T-cell (primary cell): ENCODE measurements around the gene UBAC2. TPM values are rescaled to one million over a fixed set of nuclear protein-coding genes. Genes with fewer than 3 reads are reported as not detected.
A peak's percentile ranks its signal among the peaks of the same experiment; 100 is the strongest.

Experiments used
- ATAC-seq, 4 experiments: fragments of 200-7000 bp in 3 of 4; fragments of 150-1000 bp in 1 of 4; cut with Tn5 transposase; replicated peaks in 1 of 4; 1 replicate in 3 of 4; 2 replicates in 1 of 4; pipeline ENCODE4 v1.10.0; 2021; ENCODE audit warnings: moderate library complexity in 3 of 4, mild to moderate bottlenecking in 2 of 4, moderate number of reproducible peaks in 1 of 4
- CTCF ChIA-PET, 2 donors: fragments of 300-600 bp; sonication (Branson Sonifier 250); formaldehyde crosslinking; loops; one replicate each; lab custom pipeline; 2022; ENCODE audit warnings: antibody characterized with exemption in 2 of 2; lab: Charles Lee
- POLR2A ChIA-PET, 2 donors: fragments of 300-600 bp; sonication (Branson Sonifier 250); formaldehyde crosslinking; loops; one replicate each; lab custom pipeline; 2022; ENCODE audit warnings: antibody characterized with exemption in 2 of 2; lab: Charles Lee
- DNase-seq, 35 experiments: peaks; one replicate each; pipeline versions ENCODE4 v3.0.0 to v3.0.0-alpha.2; 2013 to 2023
- H3K27ac ChIP-seq: one replicate; pipeline ENCODE4 v1.5.1; 2013; ENCODE audit warnings: low read length
- H3K27me3 ChIP-seq, 2 experiments: replicated peaks in 1 of 2; 1 replicate in 1 of 2; 2 replicates in 1 of 2; pipeline versions ENCODE4 v1.6.1 to v1.7.0; 2013; ENCODE audit warnings: low read length in 1 of 2, mixed read lengths in 1 of 2; ENCODE audit not compliant: control insufficient read depth in 2 of 2, insufficient read depth in 2 of 2; ENCODE audit errors: extremely low read depth in 1 of 2
- H3K36me3 ChIP-seq, 2 donors: 1 replicate in 1 of 2; 2 replicates in 1 of 2; pipeline versions ENCODE4 v1.6.1 to v1.7.0; 2013; ENCODE audit warnings: low read length in 1 of 2; ENCODE audit not compliant: control insufficient read depth in 2 of 2, insufficient read depth in 1 of 2; ENCODE audit errors: extremely low read depth in 1 of 2
- H3K4me1 ChIP-seq, 2 experiments: 1 replicate in 1 of 2; 2 replicates in 1 of 2; pipeline versions ENCODE4 v1.6.1 to v1.7.0; 2013; ENCODE audit warnings: low read length in 2 of 2, mixed read lengths in 1 of 2; ENCODE audit not compliant: insufficient read depth in 2 of 2, control insufficient read depth in 1 of 2; ENCODE audit errors: extremely low read depth in 1 of 2
- H3K4me3 ChIP-seq, 2 donors: 1 replicate in 1 of 2; 2 replicates in 1 of 2; pipeline versions ENCODE4 v1.5.1 to v1.7.0; 2013; ENCODE audit warnings: mild to moderate bottlenecking in 2 of 2, low read length in 1 of 2, moderate library complexity in 1 of 2; ENCODE audit not compliant: control insufficient read depth in 1 of 2; ENCODE audit errors: extremely low read depth in 1 of 2
- H3K9me3 ChIP-seq: 2 replicates; pipeline ENCODE4 v1.7.0; 2013
- H3K27ac Mint-ChIP-seq, 2 donors: one replicate each; pipeline ENCODE4 v1.8.0; 2020 to 2021; ENCODE audit warnings: mild to moderate bottlenecking in 2 of 2, mixed read lengths in 2 of 2
- H3K27me3 Mint-ChIP-seq, 2 donors: one replicate each; pipeline ENCODE4 v1.8.0; 2021 to 2022; ENCODE audit warnings: mixed read lengths in 2 of 2
- H3K36me3 Mint-ChIP-seq: one replicate; pipeline ENCODE4 v1.8.0; 2021; ENCODE audit warnings: mixed read lengths
- H3K4me1 Mint-ChIP-seq, 3 donors: one replicate each; pipeline ENCODE4 v1.8.0; 2020 to 2022; ENCODE audit warnings: mixed read lengths in 3 of 3, mild to moderate bottlenecking in 1 of 3
- H3K4me3 Mint-ChIP-seq, 3 donors: one replicate each; pipeline ENCODE4 v1.8.0; 2020 to 2022; ENCODE audit warnings: mild to moderate bottlenecking in 3 of 3, mixed read lengths in 3 of 3, moderate library complexity in 3 of 3
- H3K9me3 Mint-ChIP-seq, 3 donors: one replicate each; pipeline ENCODE4 v1.8.0; 2020 to 2022; ENCODE audit warnings: mixed read lengths in 3 of 3
- WGBS: methylation state at CpG from one replicate; pipeline ENCODE4 v1.1.5; 2013; ENCODE audit warnings: missing lambda C conversion rate; ENCODE audit not compliant: insufficient coverage; 5-methylcytosine and 5-hydroxymethylcytosine counted together
- total RNA-seq, 35 experiments: library from RNA in 6 of 35; stranded (reverse) in 6 of 35; fragments of 120-200 nt in 1 of 35; gene quantifications; one replicate each; pipeline versions ENCODE4 v1.2.1 to v1.2.4 and lab custom pipeline; 2013 to 2026

The UBAC2 gene
- total RNA-seq, 5 donors from 2014 or later (not counting 1 experiment from before 2014, with no cell fraction given), result 83.3 to 99.3 (median 84.9) TPM

DNA sequence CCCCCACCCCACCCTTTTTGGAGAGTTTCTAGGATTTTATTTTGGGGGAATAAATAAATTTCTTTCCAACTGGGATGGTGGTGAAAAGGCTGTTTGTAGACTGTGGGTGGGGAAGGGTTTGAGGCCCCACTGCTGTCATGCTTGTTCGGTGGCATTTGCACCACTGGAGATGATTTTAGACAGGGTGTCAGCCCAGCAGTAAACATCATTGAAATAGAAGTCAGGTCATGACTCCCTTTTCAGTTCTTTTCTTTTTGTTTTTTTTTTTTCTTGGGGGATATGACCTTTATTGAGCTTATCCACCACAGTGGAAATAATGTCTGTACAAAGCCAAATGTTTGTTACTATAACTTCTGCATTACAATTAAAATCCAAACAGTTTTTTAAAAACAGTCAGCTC is 14.1 kb downstream of the UBAC2 start:
- Histone ChIP-seq H3K27ac (peak overlapping the region; percentile 83), H3K4me1 (peaks cover 54 to 64% of the 10 kb centered on the region in 2 experiments), H3K36me3 (peaks cover 0 to 6% of the 10 kb centered on the region in 2 donors), H3K4me3 (peak overlapping the region; percentile 54 to 77), H3K9me3 (no peaks in the 10 kb centered on the region), H3K27me3 (no peaks in the 10 kb centered on the region)
- DNase-seq, result no peak
- no peaks in the 10 kb centered on the region for H3K27me3 Mint-ChIP-seq
- H3K4me3 Mint-ChIP-seq, result peak overlapping the region; percentile 90 to 93 (median 90)
- no peaks in the 10 kb centered on the region for H3K9me3 Mint-ChIP-seq
- ChIA-PET POLR2A (interaction anchor here (0.6 to 1.2 kb wide), 16 partner anchors 8 to 190 kb away, joined by 3 to 7 read pairs (median 3); partner anchors contain the start of genes GPR18 (in 2 of the 2) and UBAC2 (in 1 of the 2)), CTCF (interaction anchor here (0.6 to 1.6 kb wide), 15 partner anchors 9 to 980 kb away, joined by 3 to 7 read pairs (median 4); partner anchors contain the start of genes UBAC2 (in 2 of the 2) and GPR18 (in 1 of the 2))
- peak overlapping the region; percentile 98 to 99 for H3K27ac Mint-ChIP-seq
- WGBS, result no CpG with 5 or more reads among the region's 1 CpG
- H3K36me3 Mint-ChIP-seq, result peaks cover 19% of the 10 kb centered on the region
- H3K4me1 Mint-ChIP-seq, result peaks cover 82 to 87% (median 84%) of the 10 kb centered on the region in 3 donors
- ATAC-seq, result no peak

DNA sequence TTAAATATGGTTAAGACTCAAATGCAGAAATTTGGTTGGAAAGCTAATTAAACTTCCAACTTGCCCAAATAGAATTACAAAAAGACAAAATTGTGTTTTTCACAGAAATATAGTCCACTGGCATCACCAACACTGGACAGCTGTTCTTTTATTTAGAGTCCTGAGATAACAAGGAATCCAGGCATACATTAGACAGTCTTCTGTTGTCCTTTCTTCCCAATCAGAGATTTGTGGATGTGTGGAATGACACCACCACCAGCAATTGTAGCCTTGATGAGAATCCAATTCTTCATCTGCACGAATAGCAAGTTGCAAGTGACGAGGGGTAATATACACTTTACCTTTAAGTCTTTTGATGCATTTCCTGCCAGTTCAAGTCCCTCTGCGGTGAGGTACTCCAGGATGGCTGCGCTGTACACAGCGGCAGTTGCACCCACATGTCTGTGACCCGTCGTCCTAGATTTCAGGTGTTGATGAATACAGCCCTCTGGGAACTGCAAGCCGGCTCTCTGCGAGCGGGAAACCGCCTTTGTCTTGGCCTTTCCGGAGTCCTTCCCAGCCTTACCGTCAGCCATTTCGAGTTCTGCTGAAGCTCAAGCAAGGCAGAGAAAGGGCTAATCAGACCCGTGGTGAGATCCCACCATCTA is 14.7 kb downstream of the UBAC2 start:
- H3K4me3 ChIP-seq, result peak overlapping the region; percentile 54 to 77

DNA sequence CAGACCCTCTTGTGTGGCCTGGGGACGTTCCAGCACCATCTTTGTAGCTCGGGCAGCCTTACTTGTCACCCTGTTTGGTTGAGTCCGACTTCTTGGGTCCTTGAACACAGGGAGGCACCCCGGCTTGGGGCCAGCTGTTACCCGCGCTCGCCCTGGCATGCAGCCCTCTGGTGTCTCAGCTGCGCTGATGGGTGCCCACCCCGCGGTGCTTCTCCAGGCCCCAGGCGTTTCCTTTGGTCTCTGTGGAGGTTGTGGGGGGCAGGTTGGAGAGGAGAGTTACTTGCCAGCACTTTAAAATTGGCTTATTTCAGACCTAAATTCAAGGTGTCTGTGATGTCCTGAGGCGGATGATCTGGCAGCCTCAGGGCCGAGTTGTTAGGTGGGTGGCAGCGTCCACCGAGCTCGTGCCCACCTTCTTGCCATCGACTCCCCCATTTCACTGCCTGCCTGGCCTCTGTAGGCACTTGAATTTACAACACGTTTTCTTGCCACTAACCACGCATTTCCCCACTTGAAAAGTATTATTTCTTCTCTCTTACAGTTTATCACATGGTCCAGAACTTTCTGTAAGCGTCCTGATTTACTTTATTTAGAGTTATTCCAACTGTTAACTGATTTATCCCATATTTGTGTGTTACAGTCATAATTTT is 16.9 kb downstream of the UBAC2 start:
- WGBS, result 19% methylated on average over 11 of the region's 20 CpGs
- H3K27ac ChIP-seq, result peak overlapping the region; percentile 83
- Mint-ChIP-seq H3K4me3 (peak overlapping the region; percentile 53 to 93 (median 90)), H3K27me3 (no peaks in the 10 kb centered on the region), H3K27ac (peak overlapping the region; percentile 98 to 99), H3K36me3 (peaks cover 14% of the 10 kb centered on the region), H3K4me1 (peaks cover 83 to 84% (median 83%) of the 10 kb centered on the region in 3 donors), H3K9me3 (no peaks in the 10 kb centered on the region)
- no peaks in the 10 kb centered on the region for H3K27me3 ChIP-seq
- ATAC-seq (peak in 1 of 4 experiments; percentile 8), DNase-seq (peak in 7 of 35 experiments; percentile 11 to 50 (median 26))
- no peaks in the 10 kb centered on the region for H3K9me3 ChIP-seq
- ChIA-PET POLR2A (interaction anchor here (0.6 to 1.1 kb wide), 3 partner anchors 15 to 40 kb away, joined by 3 read pairs; partner anchors contain the start of gene GPR18 (in 1 of the 2)), CTCF (interaction anchor here in 1 of 2 donors (1.0 to 1.2 kb wide), 3 partner anchors 15 to 52 kb away, joined by 3 read pairs; no protein-coding TSS in a partner anchor)
- peaks cover 73 to 77% of the 10 kb centered on the region in 2 experiments for H3K4me1 ChIP-seq
- H3K36me3 ChIP-seq, result no peaks in the 10 kb centered on the region
- peak overlapping the region; percentile 15 to 25 for H3K4me3 ChIP-seq

More for the DNA sequence above, 14.7 kb downstream of the UBAC2 start:
- Histone ChIP-seq H3K9me3 (no peaks in the 10 kb centered on the region), H3K36me3 (peaks cover 0 to 6% of the 10 kb centered on the region in 2 donors), H3K27ac (peak overlapping the region; percentile 83), H3K4me1 (peaks cover 60 to 63% of the 10 kb centered on the region in 2 experiments), H3K27me3 (no peaks in the 10 kb centered on the region)
- Mint-ChIP-seq H3K36me3 (peaks cover 19% of the 10 kb centered on the region), H3K27ac (peak overlapping the region; percentile 98 to 99), H3K27me3 (no peaks in the 10 kb centered on the region), H3K4me3 (peak overlapping the region; percentile 90 to 93 (median 90)), H3K4me1 (peaks cover 81 to 85% (median 82%) of the 10 kb centered on the region in 3 donors), H3K9me3 (no peaks in the 10 kb centered on the region)
- peak; percentile 50 to 83 (median 67) for DNase-seq
- under 1% methylated on average over 12 of the region's 15 CpGs for WGBS
- POLR2A ChIA-PET, result interaction anchor here (0.6 to 1.2 kb wide), 16 partner anchors 9 to 191 kb away, joined by 3 to 7 read pairs (median 3); partner anchors contain the start of genes GPR18 (in 2 of the 2) and UBAC2 (in 1 of the 2)
- CTCF ChIA-PET, result interaction anchor here (0.5 to 1.6 kb wide), 16 partner anchors 10 to 979 kb away, joined by 3 to 7 read pairs (median 4); partner anchors contain the start of genes UBAC2 (in 2 of the 2) and GPR18 (in 1 of the 2)
- ATAC-seq, result peak; percentile 75 to 81 (median 76)

DNA sequence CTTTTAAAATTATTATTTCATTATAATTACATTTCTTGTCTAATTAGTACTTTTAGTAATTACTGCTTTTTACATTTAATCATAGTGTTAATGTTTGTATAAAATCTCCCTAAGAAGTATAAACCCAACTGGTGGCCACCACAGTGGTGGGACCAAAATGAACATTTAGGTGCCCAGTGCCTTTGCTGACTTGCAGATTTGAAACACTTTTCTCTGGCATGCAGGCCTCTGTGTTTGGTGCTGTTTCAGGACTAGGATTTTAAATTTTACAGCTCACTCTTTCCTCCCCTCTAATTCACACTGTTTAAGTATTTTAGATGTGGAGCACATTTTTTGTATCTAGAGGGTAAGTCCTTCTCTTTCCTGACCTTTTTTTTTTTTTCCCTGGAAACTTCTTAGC is 17.5 kb downstream of the UBAC2 start:
- Mint-ChIP-seq H3K9me3 (peaks cover 0 to 1% (median under 1%) of the 10 kb centered on the region in 3 donors), H3K36me3 (peaks cover 18% of the 10 kb centered on the region), H3K4me1 (peaks cover 85 to 86% (median 86%) of the 10 kb centered on the region in 3 donors), H3K4me3 (peak overlapping the region; percentile 68 to 93 (median 80)), H3K27me3 (no peaks in the 10 kb centered on the region), H3K27ac (peak overlapping the region; percentile 96 to 99)
- no peak for ATAC-seq
- Histone ChIP-seq H3K4me1 (peaks cover 71 to 77% of the 10 kb centered on the region in 2 experiments), H3K27me3 (no peaks in the 10 kb centered on the region), H3K9me3 (peaks cover 4% of the 10 kb centered on the region), H3K36me3 (no peaks in the 10 kb centered on the region), H3K27ac (peak overlapping the region; percentile 83), H3K4me3 (peak overlapping the region in 1 of 2 donors; percentile 15)
- ChIA-PET CTCF (interaction anchor here in 1 of 2 donors (0.6 to 1.8 kb wide), 12 partner anchors 13 to 431 kb away, joined by 3 to 16 read pairs (median 6); partner anchors contain the start of genes GPR18 and UBAC2), POLR2A (interaction anchor here (0.6 to 1.6 kb wide), 8 partner anchors 11 to 219 kb away, joined by 3 to 21 read pairs (median 4); no protein-coding TSS in a partner anchor)
- no peak for DNase-seq

DNA sequence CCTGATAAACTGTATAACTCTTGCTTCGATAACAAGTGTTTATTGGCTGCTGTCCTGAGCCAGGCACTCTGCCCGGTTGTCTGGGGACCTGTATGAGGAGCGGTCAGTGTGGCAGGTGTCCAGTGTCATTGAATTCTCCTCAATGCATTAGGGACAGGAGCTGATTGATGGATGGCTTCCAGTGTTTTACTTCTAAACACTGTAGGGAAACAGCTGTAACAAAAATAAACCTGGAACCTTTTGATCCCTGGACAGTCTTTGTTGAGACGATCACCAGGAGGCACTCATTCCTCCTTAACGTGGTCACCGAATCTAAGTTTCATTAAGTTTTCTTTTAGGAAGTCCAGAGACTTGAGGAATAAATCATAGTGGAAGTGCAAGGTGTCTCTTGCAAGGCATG is 17.9 kb downstream of the UBAC2 start:
- Histone ChIP-seq H3K4me3 (peak overlapping the region; percentile 11 to 15), H3K4me1 (peaks cover 68 to 77% of the 10 kb centered on the region in 2 experiments), H3K9me3 (peaks cover 4% of the 10 kb centered on the region), H3K27me3 (no peaks in the 10 kb centered on the region), H3K36me3 (no peaks in the 10 kb centered on the region), H3K27ac (peak overlapping the region; percentile 83)
- DNase-seq (no peak), ATAC-seq (no peak)
- H3K4me3 Mint-ChIP-seq, result peak overlapping the region; percentile 68 to 93 (median 80)
- peaks cover 22% of the 10 kb centered on the region for H3K36me3 Mint-ChIP-seq
- CTCF ChIA-PET, result interaction anchor here (0.6 to 1.8 kb wide), 13 partner anchors 13 to 430 kb away, joined by 3 to 16 read pairs (median 5); partner anchors contain the start of genes GPR18 (in 1 of the 2) and UBAC2 (in 1 of the 2)
- peak overlapping the region; percentile 96 to 99 for H3K27ac Mint-ChIP-seq
- H3K27me3 Mint-ChIP-seq, result no peaks in the 10 kb centered on the region
- H3K4me1 Mint-ChIP-seq, result peaks cover 87 to 90% (median 88%) of the 10 kb centered on the region in 3 donors
- 30% methylated on average over 5 of the region's 6 CpGs for whole genome bisulfite sequencing
- H3K9me3 Mint-ChIP-seq, result peaks cover 0 to 5% (median 5%) of the 10 kb centered on the region in 3 donors
- POLR2A ChIA-PET, result interaction anchor here (0.6 to 1.6 kb wide), 10 partner anchors 12 to 218 kb away, joined by 3 to 21 read pairs (median 4); partner anchors contain the start of gene GPR18 (in 1 of the 2)
